GM12865 (cell line): ENCODE measurements around the gene NARF.

ENCODE experiments used
- DNase-seq: peaks from one replicate; pipeline ENCODE4 v3.0.0; 2010; ENCODE audit warnings: low read depth
- H3K4me3 ChIP-seq: 2 replicates; pipeline ENCODE4 v1.5.1; 2011; ENCODE audit warnings: mild to moderate bottlenecking, low read depth, low read length, control low read depth
- TF ChIP-seq, protein P1 (sequence below): IDR thresholded peaks from 2 replicates; pipeline ENCODE4 v1.5.1; 2011; ENCODE audit warnings: low read length, control low read depth, low read depth, inconsistent platforms; ENCODE audit not compliant: insufficient read depth; ENCODE audit errors: missing control alignments

The NARF gene

DNA sequence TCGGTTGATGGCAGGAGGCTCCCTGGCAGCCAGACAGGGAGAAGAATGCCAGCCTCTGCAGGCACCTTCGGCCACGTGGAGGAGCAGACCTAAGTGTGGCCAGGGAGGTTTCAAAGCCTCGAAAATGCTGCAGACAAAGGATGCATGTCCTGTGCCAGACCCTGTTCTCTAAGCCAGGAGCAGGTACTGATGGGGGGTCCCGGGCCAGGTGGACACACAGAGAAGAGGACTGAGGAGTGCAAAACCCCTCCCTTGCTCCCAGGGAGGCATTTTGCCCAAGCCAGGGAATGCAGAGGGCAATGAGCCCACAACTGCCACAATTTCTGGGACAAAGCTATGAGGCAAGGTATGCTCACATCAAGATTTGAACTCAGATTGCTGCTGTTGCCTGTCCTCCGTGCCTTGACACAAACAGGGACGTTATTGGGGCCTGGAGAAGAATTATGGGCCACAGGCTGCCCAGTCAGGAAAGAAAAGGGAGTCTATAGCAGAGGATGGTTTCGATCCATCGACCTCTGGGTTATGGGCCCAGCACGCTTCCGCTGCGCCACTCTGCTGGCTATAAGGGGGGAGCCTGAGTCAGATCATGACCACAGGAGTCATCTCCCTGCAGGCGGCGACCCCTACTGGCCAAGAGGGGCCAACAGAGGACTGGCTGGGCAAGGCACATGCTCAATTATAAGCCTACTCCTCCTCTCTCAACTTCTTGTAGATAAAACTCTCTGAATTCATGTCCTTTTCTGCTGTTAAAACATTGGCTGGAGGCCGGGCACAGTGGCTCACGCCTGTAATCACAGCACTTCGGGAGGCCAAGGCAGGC, 35.9 kb downstream of the NARF start:
- peak overlapping the region; percentile 37 for H3K4me3 ChIP-seq
- TF ChIP-seq, protein P1, sequence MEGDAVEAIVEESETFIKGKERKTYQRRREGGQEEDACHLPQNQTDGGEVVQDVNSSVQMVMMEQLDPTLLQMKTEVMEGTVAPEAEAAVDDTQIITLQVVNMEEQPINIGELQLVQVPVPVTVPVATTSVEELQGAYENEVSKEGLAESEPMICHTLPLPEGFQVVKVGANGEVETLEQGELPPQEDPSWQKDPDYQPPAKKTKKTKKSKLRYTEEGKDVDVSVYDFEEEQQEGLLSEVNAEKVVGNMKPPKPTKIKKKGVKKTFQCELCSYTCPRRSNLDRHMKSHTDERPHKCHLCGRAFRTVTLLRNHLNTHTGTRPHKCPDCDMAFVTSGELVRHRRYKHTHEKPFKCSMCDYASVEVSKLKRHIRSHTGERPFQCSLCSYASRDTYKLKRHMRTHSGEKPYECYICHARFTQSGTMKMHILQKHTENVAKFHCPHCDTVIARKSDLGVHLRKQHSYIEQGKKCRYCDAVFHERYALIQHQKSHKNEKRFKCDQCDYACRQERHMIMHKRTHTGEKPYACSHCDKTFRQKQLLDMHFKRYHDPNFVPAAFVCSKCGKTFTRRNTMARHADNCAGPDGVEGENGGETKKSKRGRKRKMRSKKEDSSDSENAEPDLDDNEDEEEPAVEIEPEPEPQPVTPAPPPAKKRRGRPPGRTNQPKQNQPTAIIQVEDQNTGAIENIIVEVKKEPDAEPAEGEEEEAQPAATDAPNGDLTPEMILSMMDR, result peak; percentile 99
- DNase-seq, result peak; percentile 96

DNA sequence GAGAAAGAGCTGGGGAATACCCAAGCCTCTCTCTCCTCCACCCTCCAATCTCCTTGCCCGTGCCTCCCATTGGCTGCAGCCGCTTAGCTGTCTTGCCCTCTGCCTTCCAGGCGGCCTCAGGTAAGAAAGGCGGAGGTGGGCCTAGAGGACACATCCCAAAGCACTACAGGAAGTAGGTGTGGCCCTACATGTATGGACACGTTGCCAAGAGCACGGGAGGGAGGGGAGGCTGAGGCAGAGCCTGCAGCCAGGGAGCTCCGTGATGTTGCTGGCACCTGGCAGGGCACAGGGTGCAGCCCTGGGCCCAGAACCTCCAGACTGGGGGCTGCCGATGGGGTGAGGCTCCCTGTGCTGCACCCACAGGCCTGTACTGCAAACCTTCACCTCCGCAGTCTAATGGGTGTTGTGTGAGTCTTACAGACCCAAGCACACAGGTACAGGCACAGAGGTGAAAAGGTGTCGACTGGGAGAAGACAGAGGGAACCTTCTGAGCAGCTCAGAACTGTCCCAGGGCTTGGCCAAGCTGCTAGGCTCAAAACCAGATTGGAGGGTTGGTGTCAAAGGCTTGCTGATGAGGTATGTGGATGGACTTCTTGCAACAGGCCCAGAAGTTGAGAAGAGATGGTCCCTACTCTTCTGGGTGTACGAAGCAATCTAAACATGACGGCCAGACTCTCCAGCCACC, 37.4 kb downstream of the NARF start:
- H3K4me3 ChIP-seq, result no peak overlapping the region
- DNase-seq, result peak; percentile 30
- TF ChIP-seq, protein P1, result no peak

DNA sequence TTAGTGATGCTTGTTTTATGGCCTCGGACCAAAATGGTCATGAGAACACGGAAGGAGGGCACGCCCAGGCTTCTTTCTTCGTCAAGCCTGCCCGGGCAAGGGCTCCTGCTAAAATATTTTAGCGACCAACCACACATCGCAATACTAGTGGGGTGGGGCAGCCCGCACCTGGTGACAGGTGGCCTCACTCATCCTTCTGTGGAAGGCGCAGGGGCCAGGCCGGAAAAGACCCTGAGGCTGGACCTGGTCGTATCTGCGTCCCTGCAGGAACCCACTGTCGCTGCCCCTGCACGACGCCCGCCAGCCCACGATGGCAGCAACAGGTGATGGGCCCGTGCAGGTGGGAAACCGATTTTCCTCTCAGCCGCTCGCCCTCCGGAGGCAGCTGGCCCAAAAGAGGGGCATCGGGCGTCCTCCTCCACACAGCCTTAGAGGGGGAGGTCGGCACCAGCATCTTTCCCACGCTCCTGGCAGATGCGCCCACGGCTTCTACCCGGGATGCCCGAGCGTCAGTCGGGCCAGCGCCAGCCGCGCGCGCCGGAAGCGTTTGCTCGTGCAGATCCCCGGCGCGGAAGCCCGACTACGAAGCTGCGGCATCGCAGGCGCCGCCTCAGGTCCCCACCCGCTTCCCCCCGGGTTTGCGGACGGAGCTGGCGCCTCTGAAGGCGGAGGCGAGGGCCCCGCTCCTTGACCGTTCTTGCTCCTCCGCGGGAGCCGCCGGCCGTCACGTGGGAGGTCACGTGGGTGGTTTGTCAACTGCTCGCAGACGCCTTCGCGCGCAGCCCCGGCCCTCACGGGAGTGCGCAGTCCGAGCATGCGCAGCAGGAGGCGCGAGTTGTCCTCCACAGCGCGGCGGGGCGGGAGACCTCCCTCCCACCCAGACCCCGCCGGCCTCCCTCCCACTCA, 38.2 kb downstream of the NARF start:
- DNase-seq, result peak; percentile 98
- H3K4me3 ChIP-seq, result peak overlapping the region; percentile 66
- TF ChIP-seq, protein P1, result no peak

DNA sequence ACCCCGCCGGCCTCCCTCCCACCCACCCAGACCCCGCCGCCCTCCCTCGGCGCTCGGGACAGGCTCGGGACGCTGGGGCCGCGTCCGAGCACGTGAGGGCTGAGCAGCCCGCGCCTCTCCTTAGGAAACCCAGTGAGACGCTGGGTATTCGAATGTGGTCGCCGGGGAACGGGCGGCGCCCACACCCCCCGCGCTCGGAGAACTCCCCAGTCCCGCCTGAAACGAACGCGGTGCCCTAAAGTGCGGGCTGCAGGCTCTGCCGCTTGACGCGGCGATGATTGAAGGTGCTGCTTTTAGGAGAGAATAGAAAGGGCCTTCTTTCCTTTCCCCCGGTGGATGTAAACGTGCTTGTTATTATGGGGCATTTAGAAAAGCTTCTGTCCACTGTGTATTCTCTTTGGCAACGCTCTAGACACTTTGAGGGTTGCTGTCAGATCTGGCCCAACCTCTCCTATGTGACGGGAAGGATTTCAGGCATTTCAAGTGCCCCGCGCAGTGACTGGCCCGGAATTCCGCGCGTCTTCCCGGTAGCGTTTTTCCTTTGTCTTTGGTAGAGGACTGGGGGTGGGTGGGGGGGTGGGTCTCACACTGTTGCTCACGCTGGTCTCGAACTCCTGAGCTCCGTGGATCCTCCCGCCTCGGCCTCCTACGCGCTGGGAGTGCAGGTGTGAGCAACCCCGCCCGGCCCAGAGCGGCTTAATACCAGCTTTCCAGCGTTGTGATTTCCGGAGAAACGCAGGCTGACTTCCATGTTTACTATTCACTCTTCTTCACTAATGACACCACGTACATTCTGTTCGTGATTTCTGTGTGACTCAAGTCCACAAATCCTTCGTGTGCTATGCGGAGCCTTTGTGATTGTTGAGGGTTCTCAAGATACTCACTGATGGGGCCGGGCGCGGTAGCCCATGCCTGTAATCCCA, 39.2 kb downstream of the NARF start:
- TF ChIP-seq, protein P1, result no peak
- peak overlapping the region; percentile 48 for H3K4me3 ChIP-seq
- DNase-seq, result peak; percentile 66

DNA sequence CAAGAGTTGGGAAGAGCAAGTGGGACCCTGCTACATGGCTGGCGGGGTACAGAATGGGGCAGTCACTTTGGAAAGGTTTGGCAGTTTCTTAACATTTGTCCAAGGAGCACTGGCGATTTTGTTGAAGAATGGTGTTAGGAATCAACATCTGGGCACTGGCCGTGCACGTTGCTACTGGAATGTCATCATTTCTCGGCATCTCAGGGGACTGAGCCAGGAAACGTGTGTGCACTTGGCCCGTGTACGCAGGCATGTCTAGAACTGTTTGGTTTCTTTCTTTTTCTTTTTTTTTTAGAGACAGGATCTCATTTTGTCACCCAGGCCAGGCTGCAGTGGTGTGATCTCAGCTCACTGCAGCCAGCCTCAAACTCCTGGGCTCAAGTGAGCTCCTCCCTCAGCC, 43.7 kb downstream of the NARF start:
- no peak overlapping the region for H3K4me3 ChIP-seq
- TF ChIP-seq, protein P1, result no peak
- DNase-seq, result no peak
